Panc1 (cell line): ENCODE results near the gene TRIOBP. TPM values are rescaled to one million over a fixed set of nuclear protein-coding genes. Genes with fewer than 3 reads are reported as not detected.

Source experiments
- ATAC-seq: fragments of 200-7000 bp; cut with Tn5 transposase; 2 replicates; pipeline ENCODE4 v1.9.1; 2020; ENCODE audit warnings: mild to moderate bottlenecking, moderate library complexity
- BruUV-seq: library from RNA; stranded (reverse); fragments of 400-500 nt; replicated peaks from 2 replicates; lab custom pipeline; 2021; lab: Mats Ljungman, UMichigan
- CTCF ChIA-PET: fragments of 300-600 bp; sonication (Branson Sonifier 250); formaldehyde crosslinking; loops from one replicate; lab custom pipeline; 2022; ENCODE audit warnings: antibody characterized with exemption; lab: Charles Lee
- POLR2A ChIA-PET: fragments of 300-600 bp; sonication (Branson Sonifier 250); formaldehyde crosslinking; loops from one replicate; lab custom pipeline; 2022; ENCODE audit warnings: antibody characterized with exemption; lab: Charles Lee
- DNase-seq: peaks from one replicate; pipeline ENCODE4 v3.0.0-alpha.2; 2010; ENCODE audit warnings: low read depth, low spot score
- H3K27ac ChIP-seq: 2 replicates; pipeline ENCODE4 v1.5.1; 2011; ENCODE audit warnings: mild to moderate bottlenecking, low read length, inconsistent platforms
- H3K27me3 ChIP-seq: fragments of 200-500 bp; sonication (Bioruptor generic); 2 replicates; pipeline ENCODE4 v1.6.0; 2014; ENCODE audit warnings: low read length, inconsistent platforms; ENCODE audit not compliant: control insufficient read depth, insufficient read depth
- H3K36me3 ChIP-seq: fragments of 200-500 bp; sonication (Bioruptor generic); 2 replicates; pipeline ENCODE4 v1.5.1; 2014; ENCODE audit warnings: inconsistent platforms, mild to moderate bottlenecking, low read length, moderate library complexity; ENCODE audit not compliant: control insufficient read depth, insufficient read depth
- H3K4me1 ChIP-seq: 2 replicates; pipeline ENCODE4 v1.5.1; 2011; ENCODE audit warnings: inconsistent platforms, mild to moderate bottlenecking, low read length, moderate library complexity; ENCODE audit not compliant: control insufficient read depth, insufficient read depth
- H3K4me3 ChIP-seq, 2 experiments: 2 replicates each; pipeline ENCODE4 v1.5.1; 2011 to 2012; ENCODE audit warnings: low read depth in 2 of 2, low read length in 2 of 2, mild to moderate bottlenecking in 2 of 2, inconsistent platforms in 1 of 2, moderate library complexity in 1 of 2
- H3K9me3 ChIP-seq: fragments of 200-500 bp; sonication (Bioruptor generic); 2 replicates; pipeline ENCODE4 v1.5.1; 2014; ENCODE audit warnings: low read depth, mild to moderate bottlenecking, inconsistent platforms, low read length, moderate library complexity; ENCODE audit not compliant: control insufficient read depth, insufficient read depth
- POLR2AphosphoS5 ChIP-seq: IDR thresholded peaks from 2 replicates; pipeline ENCODE4 v1.6.1; 2012; ENCODE audit warnings: mild to moderate bottlenecking, low read depth, low read length, moderate library complexity
- SIN3A ChIP-seq: IDR thresholded peaks from 2 replicates; pipeline ENCODE4 v1.6.1; 2012; ENCODE audit warnings: low read depth, mild to moderate bottlenecking, low read length, moderate library complexity, borderline replicate concordance; ENCODE audit not compliant: insufficient read depth
- TCF7L2 ChIP-seq: IDR thresholded peaks from 2 replicates; pipeline ENCODE4 v1.6.1; 2011; ENCODE audit warnings: mild to moderate bottlenecking, low read depth, low read length, inconsistent platforms
- in situ Hi-C: cut with HindIII; loops from 2 replicates; pipeline ENCODE4 v1.10.0; 2016; ENCODE audit warnings: low sequenced_read_pairs, low pct_unique_long_range_greater_than_20kb
- intact Hi-C: fragments of 100-400 bp; cut with micrococcal nuclease; formaldehyde crosslinking; loops from one replicate; pipeline ENCODE4 v1.10.0; 2022; ENCODE audit not compliant: unreplicated experiment
- total RNA-seq: library from RNA; stranded (reverse); gene quantifications from one replicate; pipeline ENCODE4 v1.2.1, GENCODE V29; 2021; ENCODE audit not compliant: unreplicated experiment
- TF ChIP-seq, protein P1 (sequence below): fragments of 450-650 bp; IDR thresholded peaks from 2 replicates; pipeline ENCODE4 v1.5.1; 2017; ENCODE audit warnings: mild to moderate bottlenecking
- TF ChIP-seq, protein P2 (sequence below), 2 experiments: IDR thresholded peaks; 2 replicates each; pipeline ENCODE4 v1.6.1; 2011 to 2012; ENCODE audit warnings: low read depth in 2 of 2, control low read depth in 1 of 2, low read length in 1 of 2, mild to moderate bottlenecking in 1 of 2, moderate library complexity in 1 of 2; ENCODE audit not compliant: insufficient read depth in 1 of 2

TRIOBP gene
- total RNA-seq, 1 experiment from 2014 or later: 50.5 TPM

DNA sequence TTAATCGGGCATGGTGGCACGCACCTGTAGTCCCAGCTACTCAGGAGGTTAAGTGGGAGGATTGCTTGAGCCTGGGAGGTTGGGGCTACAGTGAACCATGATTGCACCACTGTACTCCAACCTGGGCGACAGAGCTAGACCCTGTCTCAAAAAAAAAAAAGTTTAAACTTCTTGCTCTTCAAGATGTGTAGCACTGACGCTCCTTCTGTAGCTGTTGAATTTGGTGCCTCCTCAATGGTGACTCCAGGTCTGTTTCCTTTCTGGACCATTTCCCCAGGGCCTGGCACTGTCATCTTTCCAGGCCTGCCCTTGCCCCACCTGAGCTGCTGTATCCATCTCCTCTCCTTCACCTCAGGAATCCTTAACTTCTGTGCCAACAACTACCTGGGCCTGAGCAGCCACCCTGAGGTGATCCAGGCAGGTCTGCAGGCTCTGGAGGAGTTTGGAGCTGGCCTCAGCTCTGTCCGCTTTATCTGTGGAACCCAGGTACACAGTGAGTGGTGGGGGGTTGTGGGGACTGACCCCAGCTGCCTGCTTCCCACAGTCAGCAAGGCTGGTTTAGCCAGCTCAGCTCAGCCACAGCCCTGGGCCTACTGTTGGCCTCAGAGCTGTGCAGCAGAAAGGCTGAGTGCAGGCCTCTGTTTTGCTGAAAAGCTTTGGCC, 113.0 kb downstream of the TRIOBP start:
- H3K4me1 ChIP-seq: no peaks in the 10 kb centered on the region
- POLR2A ChIA-PET: interaction anchor here (0.7 kb wide), 1 partner anchor 40 kb away, joined by 3 read pairs; no protein-coding TSS in a partner anchor
- H3K4me3 ChIP-seq: no peak overlapping the region
- no peaks in the 10 kb centered on the region for H3K27me3 ChIP-seq
- no peaks in the 10 kb centered on the region; the same call in 1 of the 2 replicates for H3K36me3 ChIP-seq
- intact Hi-C loops: no loop called here
- H3K27ac ChIP-seq: no peak overlapping the region
- ATAC-seq (no peak), DNase-seq (no peak)
- BruUV-seq: no TSS peak
- in situ Hi-C loops: no loop called here
- CTCF ChIA-PET: interaction anchor here (1.1 kb wide), 1 partner anchor 167 kb away, joined by 6 read pairs; no protein-coding TSS in a partner anchor
- TF ChIP-seq POLR2AphosphoS5 (no peak), SIN3A (no peak), TCF7L2 (no peak)
- TF ChIP-seq, protein P1, sequence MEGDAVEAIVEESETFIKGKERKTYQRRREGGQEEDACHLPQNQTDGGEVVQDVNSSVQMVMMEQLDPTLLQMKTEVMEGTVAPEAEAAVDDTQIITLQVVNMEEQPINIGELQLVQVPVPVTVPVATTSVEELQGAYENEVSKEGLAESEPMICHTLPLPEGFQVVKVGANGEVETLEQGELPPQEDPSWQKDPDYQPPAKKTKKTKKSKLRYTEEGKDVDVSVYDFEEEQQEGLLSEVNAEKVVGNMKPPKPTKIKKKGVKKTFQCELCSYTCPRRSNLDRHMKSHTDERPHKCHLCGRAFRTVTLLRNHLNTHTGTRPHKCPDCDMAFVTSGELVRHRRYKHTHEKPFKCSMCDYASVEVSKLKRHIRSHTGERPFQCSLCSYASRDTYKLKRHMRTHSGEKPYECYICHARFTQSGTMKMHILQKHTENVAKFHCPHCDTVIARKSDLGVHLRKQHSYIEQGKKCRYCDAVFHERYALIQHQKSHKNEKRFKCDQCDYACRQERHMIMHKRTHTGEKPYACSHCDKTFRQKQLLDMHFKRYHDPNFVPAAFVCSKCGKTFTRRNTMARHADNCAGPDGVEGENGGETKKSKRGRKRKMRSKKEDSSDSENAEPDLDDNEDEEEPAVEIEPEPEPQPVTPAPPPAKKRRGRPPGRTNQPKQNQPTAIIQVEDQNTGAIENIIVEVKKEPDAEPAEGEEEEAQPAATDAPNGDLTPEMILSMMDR: no peak
- TF ChIP-seq, protein P2, sequence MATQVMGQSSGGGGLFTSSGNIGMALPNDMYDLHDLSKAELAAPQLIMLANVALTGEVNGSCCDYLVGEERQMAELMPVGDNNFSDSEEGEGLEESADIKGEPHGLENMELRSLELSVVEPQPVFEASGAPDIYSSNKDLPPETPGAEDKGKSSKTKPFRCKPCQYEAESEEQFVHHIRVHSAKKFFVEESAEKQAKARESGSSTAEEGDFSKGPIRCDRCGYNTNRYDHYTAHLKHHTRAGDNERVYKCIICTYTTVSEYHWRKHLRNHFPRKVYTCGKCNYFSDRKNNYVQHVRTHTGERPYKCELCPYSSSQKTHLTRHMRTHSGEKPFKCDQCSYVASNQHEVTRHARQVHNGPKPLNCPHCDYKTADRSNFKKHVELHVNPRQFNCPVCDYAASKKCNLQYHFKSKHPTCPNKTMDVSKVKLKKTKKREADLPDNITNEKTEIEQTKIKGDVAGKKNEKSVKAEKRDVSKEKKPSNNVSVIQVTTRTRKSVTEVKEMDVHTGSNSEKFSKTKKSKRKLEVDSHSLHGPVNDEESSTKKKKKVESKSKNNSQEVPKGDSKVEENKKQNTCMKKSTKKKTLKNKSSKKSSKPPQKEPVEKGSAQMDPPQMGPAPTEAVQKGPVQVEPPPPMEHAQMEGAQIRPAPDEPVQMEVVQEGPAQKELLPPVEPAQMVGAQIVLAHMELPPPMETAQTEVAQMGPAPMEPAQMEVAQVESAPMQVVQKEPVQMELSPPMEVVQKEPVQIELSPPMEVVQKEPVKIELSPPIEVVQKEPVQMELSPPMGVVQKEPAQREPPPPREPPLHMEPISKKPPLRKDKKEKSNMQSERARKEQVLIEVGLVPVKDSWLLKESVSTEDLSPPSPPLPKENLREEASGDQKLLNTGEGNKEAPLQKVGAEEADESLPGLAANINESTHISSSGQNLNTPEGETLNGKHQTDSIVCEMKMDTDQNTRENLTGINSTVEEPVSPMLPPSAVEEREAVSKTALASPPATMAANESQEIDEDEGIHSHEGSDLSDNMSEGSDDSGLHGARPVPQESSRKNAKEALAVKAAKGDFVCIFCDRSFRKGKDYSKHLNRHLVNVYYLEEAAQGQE (IDR thresholded peaks at IDR 0.05; ENCODE audit: insufficient read depth in 1 of 2, low read depth in 2 of 2, low read length in 1 of 2): no peak
- no peaks in the 10 kb centered on the region for H3K9me3 ChIP-seq

DNA sequence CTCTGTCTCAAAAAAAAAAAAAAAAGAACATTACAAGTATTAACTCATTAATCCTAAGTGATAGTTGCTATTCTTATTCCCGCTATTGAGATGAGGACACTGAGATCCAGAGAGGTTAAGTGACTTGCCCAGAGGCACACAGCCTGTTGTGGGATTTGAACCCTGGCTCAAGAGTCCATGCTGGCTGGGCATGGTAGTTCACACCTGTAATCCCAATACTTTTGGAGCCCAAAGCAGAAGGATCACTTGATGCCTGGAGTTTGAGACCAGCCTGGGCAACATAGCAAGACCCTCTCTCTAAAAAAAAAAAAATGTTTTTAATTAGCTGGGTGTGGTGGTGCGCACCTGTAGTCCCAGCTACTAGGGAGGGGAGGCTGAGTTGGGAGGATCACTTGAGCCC, 115.0 kb downstream of the TRIOBP start:
- no peaks in the 10 kb centered on the region for H3K9me3 ChIP-seq
- no TSS peak for BruUV-seq
- intact Hi-C loops (no loop called here), in situ Hi-C loops (no loop called here)
- H3K27ac ChIP-seq: no peak overlapping the region
- ATAC-seq: no peak
- ChIA-PET CTCF (no interaction called here), POLR2A (no interaction called here)
- H3K27me3 ChIP-seq: no peaks in the 10 kb centered on the region
- H3K4me1 ChIP-seq: no peaks in the 10 kb centered on the region
- H3K36me3 ChIP-seq: no peaks in the 10 kb centered on the region
- TF ChIP-seq POLR2AphosphoS5 (no peak), SIN3A (no peak), TCF7L2 (no peak)
- TF ChIP-seq, protein P1: no peak
- TF ChIP-seq, protein P2 (IDR thresholded peaks at IDR 0.05; ENCODE audit: insufficient read depth in 1 of 2, low read depth in 2 of 2, low read length in 1 of 2): no peak
- DNase-seq: no peak
- H3K4me3 ChIP-seq: no peak overlapping the region
